ENCODE data around the gene GABBR1.

GRCh38 chr6:29557320-29557719 lies 75.7 kb downstream of the GABBR1 start:
- TF ChIP-seq CTCF (conservative IDR thresholded peaks at IDR 0.05; ENCODE audit: low read length) = no peak
- TF ChIP-seq EZH2phosphoT487 (IDR thresholded peaks at IDR 0.05; ENCODE audit: borderline replicate concordance, low read depth, low read length) = no peak
